Middle frontal gyrus (tissue), 1 donor: ENCODE data around the gene EDNRA.

ENCODE experiments used
- DNase-seq: peaks from one replicate; pipeline ENCODE4 v3.0.0-alpha.2; 2015; ENCODE audit warnings: low spot score; ENCODE audit errors: extremely low spot score

Gene EDNRA

DNA sequence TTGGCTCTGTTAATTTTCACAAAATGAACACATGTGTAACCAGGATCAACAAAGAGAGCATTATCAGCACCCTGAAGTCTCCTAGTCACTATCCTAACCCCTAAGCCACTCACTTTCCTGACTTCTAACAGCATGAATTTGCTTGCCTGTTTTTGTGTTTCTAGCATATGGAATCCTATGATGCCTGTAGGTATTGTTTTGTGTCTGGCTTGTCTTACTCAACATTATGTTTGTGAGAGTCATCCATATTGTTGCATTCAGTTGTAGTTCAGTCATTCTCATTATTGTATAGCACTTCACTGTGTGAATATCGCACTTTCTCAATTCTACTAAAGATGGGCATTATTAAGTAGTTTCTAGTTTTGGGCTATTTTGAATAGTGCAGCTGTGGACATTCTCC is 15.6 kb downstream of the EDNRA start:
- no peak for DNase-seq

GRCh38 chr4:147498031-147498660 is 17.2 kb downstream of the EDNRA start:
- DNase-seq, result no peak

- DNase-seq, result no peak
Observed at GRCh38 chr4:147508346-147508745, 27.4 kb downstream of the EDNRA start.

- DNase-seq, result no peak
Observed at GRCh38 chr4:147509386-147509785, 28.5 kb downstream of the EDNRA start.

- DNase-seq, result no peak
Observed at GRCh38 chr4:147510962-147511668, 30.2 kb downstream of the EDNRA start.

GRCh38 chr4:147513091-147513490 is 32.2 kb downstream of the EDNRA start:
- DNase-seq, result no peak

GRCh38 chr4:147513952-147514351 is 33.1 kb downstream of the EDNRA start:
- DNase-seq, result no peak

GRCh38 chr4:147515220-147515936 is 34.5 kb downstream of the EDNRA start:
- no peak for DNase-seq

DNA sequence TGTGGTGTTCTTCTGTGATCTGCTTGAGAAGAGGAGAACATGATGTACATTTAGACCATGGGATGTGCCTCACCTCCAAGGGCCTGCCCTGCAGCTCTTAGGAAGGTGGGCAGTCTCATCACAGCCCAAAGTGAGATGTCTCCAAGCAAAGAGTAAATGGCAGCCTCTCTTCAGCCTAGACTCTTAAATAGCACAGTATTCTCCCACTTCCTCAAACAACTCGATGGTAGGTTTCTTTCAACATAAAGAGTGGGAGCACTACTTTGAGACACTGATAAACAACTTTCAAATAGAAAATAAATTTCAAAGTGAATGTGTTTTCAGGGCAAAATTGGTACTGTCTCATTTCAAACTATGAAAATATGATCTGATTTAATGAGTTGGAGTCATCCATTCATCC is 35.2 kb downstream of the EDNRA start:
- DNase-seq, result no peak

- no peak for DNase-seq
Observed at GRCh38 chr4:147518086-147518485, 37.2 kb downstream of the EDNRA start.

DNA sequence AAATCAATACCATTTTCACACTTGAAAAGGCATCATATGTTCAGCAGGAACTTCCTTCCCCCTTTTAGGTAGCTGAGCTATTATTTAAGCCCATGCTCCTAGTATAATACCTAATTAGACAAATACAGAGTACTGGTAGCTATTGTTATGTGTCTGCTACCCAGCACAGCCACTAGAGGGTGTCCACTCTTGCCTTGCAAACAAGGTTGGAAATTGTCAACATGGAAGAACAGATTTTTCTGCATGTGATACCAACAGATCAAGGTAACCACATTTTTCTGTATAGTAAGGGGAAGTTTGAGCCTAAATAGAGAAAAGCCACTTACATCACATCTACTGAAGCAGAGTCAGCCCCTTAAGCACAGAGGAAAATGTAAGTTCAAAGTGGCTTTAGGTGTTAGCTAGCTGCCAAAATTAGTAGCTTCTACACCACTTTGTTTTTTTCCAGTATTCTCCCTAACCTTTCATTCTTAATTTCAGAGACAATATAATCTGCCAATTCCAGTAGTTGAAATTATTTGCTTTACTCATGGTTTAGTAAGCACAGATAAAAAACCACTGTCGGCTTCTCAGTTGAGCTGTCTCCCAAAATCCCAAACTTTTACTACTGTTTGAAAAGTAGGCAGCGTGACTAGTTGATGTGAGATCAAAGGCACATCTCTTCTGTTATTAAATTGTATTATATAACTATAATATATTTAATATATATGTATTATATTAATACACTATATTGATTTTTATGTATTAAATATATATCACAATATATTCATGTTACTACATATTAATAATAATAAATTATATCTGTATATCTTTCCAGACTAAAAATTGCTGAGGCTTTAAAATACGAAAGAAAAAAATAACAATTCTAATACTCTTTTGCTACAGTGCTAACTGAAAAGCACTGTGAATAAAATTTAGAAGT is 38.2 kb downstream of the EDNRA start:
- DNase-seq, result no peak

DNA sequence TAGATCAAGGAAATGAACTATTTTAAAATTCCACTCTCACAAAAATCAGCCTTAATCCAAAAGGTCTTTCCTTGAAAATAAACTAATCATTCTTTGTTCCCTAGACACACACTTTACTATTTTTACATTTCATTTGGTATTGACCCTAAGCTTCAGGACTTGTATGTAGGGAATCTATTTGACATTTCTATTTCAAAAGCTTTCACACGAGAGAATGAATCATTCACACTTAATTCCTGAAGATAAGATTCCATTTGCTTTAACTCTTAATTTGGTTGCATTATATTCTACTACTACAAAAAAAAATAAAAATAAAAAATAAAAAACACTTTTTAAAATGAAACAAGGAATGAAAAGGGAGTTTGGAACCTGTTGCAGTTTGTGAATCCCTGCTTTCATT is 43.7 kb downstream of the EDNRA start:
- DNase-seq, result no peak

DNA sequence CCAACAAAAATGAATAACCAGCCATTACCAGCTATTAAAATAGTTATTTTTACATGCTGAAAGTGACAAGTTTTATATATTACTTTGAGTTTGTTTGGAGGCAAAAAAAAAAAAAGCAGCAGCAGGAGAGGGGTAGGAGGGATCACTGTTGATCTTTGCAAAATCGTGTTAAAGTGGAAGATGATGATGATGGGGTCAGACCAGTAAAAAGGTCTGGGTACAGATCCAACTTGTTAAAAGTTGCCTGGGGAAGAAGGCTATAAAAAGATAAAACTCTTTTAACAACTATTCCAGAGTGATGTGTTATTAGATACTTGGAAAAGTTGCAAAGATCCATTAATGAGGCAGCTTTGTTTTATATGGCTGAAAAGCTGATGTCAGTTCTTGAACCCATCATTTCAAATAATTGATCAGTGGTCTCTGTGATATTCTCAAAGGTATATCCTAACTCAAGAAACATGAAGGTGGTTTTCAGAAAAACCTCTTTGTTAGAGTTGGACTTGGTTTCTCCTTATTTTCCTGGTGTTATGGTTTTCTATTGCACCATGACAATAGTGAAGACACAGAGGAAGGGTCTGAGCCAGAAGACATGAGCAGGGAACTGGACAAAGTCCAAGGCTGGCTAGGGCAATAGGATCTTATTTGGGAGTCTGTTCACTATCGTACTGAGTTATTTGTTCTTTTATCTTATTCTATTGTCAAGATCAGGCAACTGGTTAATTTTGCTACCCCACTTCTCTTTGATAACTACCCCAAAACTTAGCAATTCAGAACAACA is 44.8 kb downstream of the EDNRA start:
- no peak for DNase-seq

GRCh38 chr4:147526272-147526654 is 45.4 kb downstream of the EDNRA start:
- DNase-seq, result no peak

DNA sequence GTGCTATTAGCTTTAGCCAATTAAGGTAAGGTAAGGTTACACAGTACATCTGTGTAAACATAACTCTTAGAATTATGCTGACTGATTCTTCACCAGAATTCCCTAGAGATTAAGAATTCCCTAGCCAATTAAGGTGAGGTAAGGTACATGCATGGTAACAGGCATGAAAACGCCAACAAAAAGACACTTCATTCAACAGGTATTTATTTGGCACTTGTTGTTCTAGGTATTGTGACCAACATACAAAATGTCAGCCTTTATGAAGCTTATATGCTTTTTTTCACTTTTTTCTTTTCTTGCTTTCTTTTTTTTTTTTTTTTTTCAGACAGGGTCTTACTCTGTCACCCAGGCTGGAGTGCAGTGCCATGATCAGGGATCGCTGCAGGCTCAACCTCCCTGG is 47.2 kb downstream of the EDNRA start:
- DNase-seq, result no peak

DNA sequence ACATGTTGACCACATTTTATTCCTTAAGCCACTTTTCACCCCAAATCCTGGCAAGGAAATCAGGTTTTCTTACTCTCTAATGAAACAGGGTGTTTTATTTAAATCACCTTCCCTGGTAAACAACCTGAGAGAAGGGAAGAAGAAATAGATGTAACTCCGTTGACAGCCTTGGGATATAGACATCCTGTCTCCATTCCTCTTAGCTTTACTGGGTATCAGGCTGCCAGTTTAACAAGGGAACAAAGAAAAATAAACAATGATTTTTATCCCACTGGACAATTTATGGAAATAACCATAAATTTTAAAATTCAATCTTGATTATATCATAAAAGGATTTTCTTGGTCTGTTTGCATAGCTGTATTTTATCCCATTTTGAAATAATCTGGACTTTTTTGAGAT is 49.2 kb downstream of the EDNRA start:
- DNase-seq, result no peak

GRCh38 chr4:147530723-147531122 is 49.8 kb downstream of the EDNRA start:
- DNase-seq, result no peak

DNA sequence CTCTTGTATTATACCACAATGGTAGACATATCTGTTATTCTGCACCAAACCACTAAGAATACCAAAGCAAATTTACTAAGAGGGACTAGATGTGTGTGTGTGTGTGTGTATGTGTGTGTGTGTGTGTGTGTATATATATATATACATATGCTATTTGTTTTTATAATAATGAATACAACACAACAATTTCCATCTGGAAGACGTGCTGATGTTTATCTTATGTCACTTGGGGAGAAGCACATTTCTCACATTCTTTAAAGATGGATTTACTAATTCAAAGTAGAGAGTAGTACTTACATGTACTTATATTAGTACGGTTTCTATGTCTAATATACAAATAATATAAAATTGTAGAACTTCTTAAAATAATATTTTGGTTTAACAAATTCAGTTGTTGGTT is 52.0 kb downstream of the EDNRA start:
- no peak for DNase-seq

DNA sequence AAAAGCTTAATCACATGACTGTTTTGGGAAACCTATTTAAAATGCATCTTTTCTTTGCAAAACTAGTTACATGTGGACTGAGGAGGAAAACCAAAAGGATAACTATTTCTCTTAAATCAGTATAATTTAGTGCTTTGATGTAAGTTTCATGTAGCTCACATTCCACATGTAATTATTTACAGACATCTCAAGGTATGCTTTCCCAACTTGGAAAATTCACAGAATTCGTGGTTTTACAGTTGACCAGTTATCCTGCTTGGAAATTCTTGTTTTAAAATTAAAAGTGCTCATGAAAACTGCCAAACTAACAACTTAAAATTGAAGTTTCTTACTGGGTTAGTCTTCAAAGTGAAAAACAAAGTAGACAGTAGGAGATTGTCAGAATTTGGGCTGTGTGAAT is 52.4 kb downstream of the EDNRA start:
- DNase-seq, result no peak

DNA sequence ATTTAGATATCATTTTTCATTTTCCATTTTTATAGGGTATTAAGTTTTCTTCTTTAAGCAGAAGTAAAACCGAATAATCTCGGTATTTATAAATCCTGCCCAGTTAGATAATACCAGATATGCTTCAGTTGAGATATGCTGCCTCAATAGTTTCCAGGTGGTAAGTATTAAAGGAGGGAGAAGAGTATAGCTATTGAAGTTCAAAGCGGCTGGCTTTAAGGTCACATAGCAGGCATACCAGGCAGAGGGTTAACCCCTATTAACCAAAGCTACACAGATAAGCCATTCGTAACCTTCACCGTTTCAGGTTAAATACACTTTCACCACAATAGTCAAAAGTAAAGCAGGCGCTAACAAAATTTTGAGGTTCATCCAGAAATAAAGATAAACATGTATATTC is 54.2 kb downstream of the EDNRA start:
- DNase-seq, result no peak

DNA sequence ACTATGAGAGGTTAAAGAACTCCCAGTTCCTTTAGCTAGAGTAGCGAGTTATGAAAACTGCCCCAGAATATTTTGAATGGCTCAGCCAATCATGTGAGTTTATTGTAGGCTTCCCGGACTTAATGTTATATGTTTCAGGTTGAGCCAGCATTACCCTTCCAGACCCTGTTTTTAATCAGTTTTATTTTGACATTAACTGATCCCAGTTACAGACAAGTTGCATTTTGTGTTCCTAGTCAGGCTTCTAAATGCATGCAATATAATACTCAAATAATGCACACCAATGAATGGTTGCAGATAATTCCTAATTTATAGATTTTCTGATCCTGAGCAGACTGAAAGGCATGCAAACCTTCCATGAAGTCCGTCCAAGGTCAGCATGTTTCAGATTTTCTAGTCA is 57.8 kb downstream of the EDNRA start:
- DNase-seq, result no peak
